Breast epithelium (tissue), 4 donors: Measurements from ENCODE around the gene ZNF286A. TPM values are rescaled to one million over a fixed set of nuclear protein-coding genes. Genes with fewer than 3 reads are reported as not detected.
"Not testable (repeated sequence)": the region's sequence is repeated elsewhere in the genome, so short reads cannot be mapped to it uniquely, and the experiment has no call there.

ENCODE experiments used
- DNase-seq, 2 donors: peaks; one replicate each; pipeline ENCODE4 v3.0.0-alpha.2; 2019; ENCODE audit warnings: low spot score in 2 of 2
- H3K27ac ChIP-seq, 2 donors: fragments of 200-600 bp; sonication (generic) in 1 of 2; one replicate each; pipeline ENCODE4 v1.5.1; 2016 to 2019; ENCODE audit warnings: mild to moderate bottlenecking in 1 of 2
- H3K27me3 ChIP-seq, 2 donors: fragments of 200-600 bp; sonication (generic) in 1 of 2; one replicate each; pipeline versions ENCODE4 v1.5.1 to v1.6.0; 2017 to 2019; ENCODE audit warnings: control low read depth in 1 of 2, mild to moderate bottlenecking in 1 of 2
- H3K36me3 ChIP-seq: fragments of 200-600 bp; one replicate; pipeline ENCODE4 v1.5.1; 2019
- H3K4me1 ChIP-seq, 2 donors: fragments of 200-600 bp; sonication (generic); one replicate each; pipeline ENCODE4 v1.5.1; 2016 to 2019; ENCODE audit warnings: control low read depth in 1 of 2
- H3K4me3 ChIP-seq, 3 donors: fragments of 200-600 bp; sonication (generic); 1 replicate in 2 of 3; 2 replicates in 1 of 3; pipeline ENCODE4 v1.5.1; 2016 to 2019; ENCODE audit warnings: mild to moderate bottlenecking in 3 of 3, moderate library complexity in 2 of 3
- H3K9me3 ChIP-seq, 2 donors: fragments of 200-600 bp; sonication (generic) in 1 of 2; one replicate each; pipeline ENCODE4 v1.5.1; 2016 to 2019; ENCODE audit warnings: control low read depth in 1 of 2
- POLR2A ChIP-seq: fragments of 450-650 bp; IDR thresholded peaks from one replicate; pipeline ENCODE4 v1.6.1; 2016; ENCODE audit warnings: antibody characterized with exemption, mild to moderate bottlenecking, moderate library complexity
- POLR2AphosphoS5 ChIP-seq, 3 donors: sonication (generic); formaldehyde crosslinking; IDR thresholded peaks; one replicate each; pipeline ENCODE4 v1.6.1; 2017; ENCODE audit warnings: antibody characterized with exemption in 3 of 3
- intact Hi-C: fragments of 100-400 bp; cut with DNase I; formaldehyde crosslinking; loops from one replicate; pipeline ENCODE4 v1.15.1; 2023; ENCODE audit warnings: low total_unique reads
- total RNA-seq, 3 donors: library from RNA; depleted of rRNA; stranded (reverse); fragments of >200 nt; gene quantifications; one replicate each; pipeline ENCODE4 v1.1.0, GENCODE V29; 2016
- TF ChIP-seq, protein P1 (sequence below), 3 donors: fragments of 450-650 bp; IDR thresholded peaks; one replicate each; pipeline ENCODE4 v1.5.1; 2016 to 2017; ENCODE audit warnings: antibody characterized with exemption in 3 of 3, mild to moderate bottlenecking in 3 of 3, moderate library complexity in 3 of 3

The ZNF286A gene
- total RNA-seq, 3 donors from 2014 or later, result 22.9 to 27.5 (median 23.3) TPM

- H3K9me3 ChIP-seq, result no peaks in the 10 kb centered on the region
- TF ChIP-seq POLR2A, result no peak
- TF ChIP-seq, protein P1, sequence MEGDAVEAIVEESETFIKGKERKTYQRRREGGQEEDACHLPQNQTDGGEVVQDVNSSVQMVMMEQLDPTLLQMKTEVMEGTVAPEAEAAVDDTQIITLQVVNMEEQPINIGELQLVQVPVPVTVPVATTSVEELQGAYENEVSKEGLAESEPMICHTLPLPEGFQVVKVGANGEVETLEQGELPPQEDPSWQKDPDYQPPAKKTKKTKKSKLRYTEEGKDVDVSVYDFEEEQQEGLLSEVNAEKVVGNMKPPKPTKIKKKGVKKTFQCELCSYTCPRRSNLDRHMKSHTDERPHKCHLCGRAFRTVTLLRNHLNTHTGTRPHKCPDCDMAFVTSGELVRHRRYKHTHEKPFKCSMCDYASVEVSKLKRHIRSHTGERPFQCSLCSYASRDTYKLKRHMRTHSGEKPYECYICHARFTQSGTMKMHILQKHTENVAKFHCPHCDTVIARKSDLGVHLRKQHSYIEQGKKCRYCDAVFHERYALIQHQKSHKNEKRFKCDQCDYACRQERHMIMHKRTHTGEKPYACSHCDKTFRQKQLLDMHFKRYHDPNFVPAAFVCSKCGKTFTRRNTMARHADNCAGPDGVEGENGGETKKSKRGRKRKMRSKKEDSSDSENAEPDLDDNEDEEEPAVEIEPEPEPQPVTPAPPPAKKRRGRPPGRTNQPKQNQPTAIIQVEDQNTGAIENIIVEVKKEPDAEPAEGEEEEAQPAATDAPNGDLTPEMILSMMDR (IDR thresholded peaks at IDR 0.05), result no peak
- TF ChIP-seq POLR2AphosphoS5 (IDR thresholded peaks at IDR 0.05), result no peak
- H3K27me3 ChIP-seq, result no peaks in the 10 kb centered on the region
- no peak for DNase-seq
- no peaks in the 10 kb centered on the region for H3K4me1 ChIP-seq
- intact Hi-C loops, result no loop called here
- no peak overlapping the region for H3K4me3 ChIP-seq
- no peaks in the 10 kb centered on the region for H3K36me3 ChIP-seq
- no peak overlapping the region for H3K27ac ChIP-seq
Observed at GRCh38 chr17:15738066-15738465, 38.5 kb downstream of the ZNF286A start.

DNA sequence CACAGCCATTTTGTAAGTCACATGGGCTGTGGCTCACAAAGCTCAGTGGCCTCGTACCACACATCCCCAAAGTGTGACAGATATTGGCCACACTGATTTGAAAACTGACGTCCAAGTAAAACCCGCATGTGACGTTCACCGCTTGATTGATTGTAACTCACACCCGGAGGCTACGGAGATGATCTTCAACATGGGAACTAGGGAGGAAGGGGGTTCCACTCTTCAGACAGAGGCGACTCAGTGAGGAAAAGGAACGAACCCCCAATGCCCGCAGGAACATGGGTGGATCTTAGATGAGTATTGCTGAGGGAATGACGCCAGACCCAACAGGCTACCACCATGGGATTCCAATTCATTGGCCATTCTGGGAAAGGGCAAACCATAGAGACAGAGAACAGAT, 39.7 kb downstream of the ZNF286A start:
- H3K4me1 ChIP-seq, H3K4me3 ChIP-seq, intact Hi-C loops, H3K27me3 ChIP-seq, H3K9me3 ChIP-seq, H3K36me3 ChIP-seq, DNase-seq, H3K27ac ChIP-seq: not testable (repeated sequence)

DNA sequence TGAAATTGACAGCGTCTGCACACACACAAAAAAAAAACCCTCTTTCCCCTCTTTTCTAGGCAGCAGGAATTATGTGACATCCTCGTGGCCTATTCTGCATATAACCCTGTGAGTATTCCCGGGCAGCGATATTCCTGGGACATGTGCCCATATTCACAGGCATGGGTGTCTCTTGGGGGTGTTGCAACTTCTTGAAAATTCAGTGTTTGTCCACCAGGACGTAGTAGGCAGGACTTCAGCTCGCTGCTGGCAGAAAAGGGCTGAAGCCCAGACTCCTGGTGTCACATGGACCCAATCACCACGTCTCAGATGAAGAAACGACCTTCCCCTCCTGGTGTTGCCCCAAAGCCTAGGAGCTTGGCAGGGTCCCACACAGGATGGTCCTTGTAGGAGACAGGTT, 40.5 kb downstream of the ZNF286A start:
- H3K9me3 ChIP-seq, H3K4me1 ChIP-seq, H3K36me3 ChIP-seq, intact Hi-C loops, H3K27ac ChIP-seq, DNase-seq, H3K27me3 ChIP-seq, H3K4me3 ChIP-seq: not testable (repeated sequence)

- TF ChIP-seq, protein P1 (IDR thresholded peaks at IDR 0.05), result no peak
- TF ChIP-seq POLR2A (no peak), POLR2AphosphoS5 (IDR thresholded peaks at IDR 0.05) (no peak)
- Histone ChIP-seq H3K9me3 (no peaks in the 10 kb centered on the region), H3K36me3 (no peaks in the 10 kb centered on the region), H3K27ac (no peak overlapping the region), H3K4me3 (no peak overlapping the region), H3K4me1 (no peaks in the 10 kb centered on the region), H3K27me3 (no peaks in the 10 kb centered on the region)
- no peak for DNase-seq
- intact Hi-C loops, result no loop called here
Observed at GRCh38 chr17:15740570-15741120, 41.1 kb downstream of the ZNF286A start.

GRCh38 chr17:15741624-15742023, 42.1 kb downstream of the ZNF286A start:
- Histone ChIP-seq H3K27ac (no peak overlapping the region), H3K4me3 (no peak overlapping the region), H3K9me3 (no peaks in the 10 kb centered on the region), H3K27me3 (no peaks in the 10 kb centered on the region), H3K36me3 (no peaks in the 10 kb centered on the region), H3K4me1 (no peaks in the 10 kb centered on the region)
- DNase-seq, result no peak
- TF ChIP-seq, protein P1 (IDR thresholded peaks at IDR 0.05), result no peak
- no peak for TF ChIP-seq POLR2AphosphoS5 (IDR thresholded peaks at IDR 0.05)
- no peak for TF ChIP-seq POLR2A
- intact Hi-C loops, result no loop called here

- no peaks in the 10 kb centered on the region for H3K36me3 ChIP-seq
- H3K4me3 ChIP-seq, result no peak overlapping the region
- no peak overlapping the region for H3K27ac ChIP-seq
- H3K27me3 ChIP-seq, result no peaks in the 10 kb centered on the region
- intact Hi-C loops, result no loop called here
- TF ChIP-seq, protein P1 (IDR thresholded peaks at IDR 0.05), result no peak
- TF ChIP-seq POLR2AphosphoS5 (IDR thresholded peaks at IDR 0.05) (no peak), POLR2A (no peak)
- H3K4me1 ChIP-seq, result no peaks in the 10 kb centered on the region
- H3K9me3 ChIP-seq, result no peaks in the 10 kb centered on the region
- DNase-seq, result no peak
Observed at GRCh38 chr17:15742051-15742795, 42.7 kb downstream of the ZNF286A start.
